NK-92 treated with Interleukin-12 subunit alpha and Interleukin-12 subunit beta, amount 100 ng/mL, for 24 hours (cell line): ENCODE results near the gene SPOCD1.

Experiments used
- DNase-seq: peaks from one replicate; lab custom pipeline; 2025; lab: John Stamatoyannopoulos, UW

Gene SPOCD1

GRCh38 chr1:31787261-31787660, 28.6 kb downstream of the SPOCD1 start:
- no peak for DNase-seq

- DNase-seq: no peak
Measured at GRCh38 chr1:31786366-31787060, 29.3 kb downstream of the SPOCD1 start.

- no peak for DNase-seq
Measured at GRCh38 chr1:31785947-31786290, 29.9 kb downstream of the SPOCD1 start.

- DNase-seq: no peak
Measured at GRCh38 chr1:31785020-31785946, 30.5 kb downstream of the SPOCD1 start.

GRCh38 chr1:31784356-31785019, 31.3 kb downstream of the SPOCD1 start:
- DNase-seq: no peak

GRCh38 chr1:31783846-31784245, 32.0 kb downstream of the SPOCD1 start:
- no peak for DNase-seq

- no peak for DNase-seq
Measured at GRCh38 chr1:31782421-31783410, 33.1 kb downstream of the SPOCD1 start.

- no peak for DNase-seq
Measured at GRCh38 chr1:31781756-31782371, 34.0 kb downstream of the SPOCD1 start.

- no peak for DNase-seq
Measured at GRCh38 chr1:31781138-31781755, 34.6 kb downstream of the SPOCD1 start.

GRCh38 chr1:31780632-31781031, 35.2 kb downstream of the SPOCD1 start:
- DNase-seq: no peak

- DNase-seq: no peak
Measured at GRCh38 chr1:31779687-31780086, 36.1 kb downstream of the SPOCD1 start.

- no peak for DNase-seq
Measured at GRCh38 chr1:31778763-31779488, 36.9 kb downstream of the SPOCD1 start.

- no peak for DNase-seq
Measured at GRCh38 chr1:31776516-31776915, 39.3 kb downstream of the SPOCD1 start.

GRCh38 chr1:31776032-31776431, 39.8 kb downstream of the SPOCD1 start:
- no peak for DNase-seq

- DNase-seq: no peak
Measured at GRCh38 chr1:31775210-31775999, 40.4 kb downstream of the SPOCD1 start.

GRCh38 chr1:31774495-31774894, 41.3 kb downstream of the SPOCD1 start:
- no peak for DNase-seq

GRCh38 chr1:31773861-31774260, 42.0 kb downstream of the SPOCD1 start:
- DNase-seq: no peak

GRCh38 chr1:31772669-31773248, 43.1 kb downstream of the SPOCD1 start:
- DNase-seq: no peak
